Measurements from ENCODE around the gene RANBP10. TPM values are rescaled to one million over a fixed set of nuclear protein-coding genes. Genes with fewer than 3 reads are reported as not detected.
A peak's percentile ranks its signal among the peaks of the same experiment; 100 is the strongest.
"Not testable (repeated sequence)": the region's sequence is repeated elsewhere in the genome, so short reads cannot be mapped to it uniquely, and the experiment has no call there.

The RANBP10 gene
- total RNA-seq, 2 experiments from 2014 or later: 23.1 to 23.2 TPM

GRCh38 chr16:67763066-67763465, 43.3 kb downstream of the RANBP10 start:
- Mint-ChIP-seq H3K4me1 (peaks cover 18% of the 10 kb centered on the region), H3K27ac (peak overlapping the region; percentile 7), H3K36me3 (peaks cover 10% of the 10 kb centered on the region), H3K9me3 (no peaks in the 10 kb centered on the region), H3K4me3 (no peak overlapping the region), H3K27me3 (no peaks in the 10 kb centered on the region)
- DNase-seq (no peak), ATAC-seq (ENCODE audit: low read depth) (peak; percentile 14)
- POLR2A ChIA-PET: interaction anchor here (0.8 kb wide), 1 partner anchor 14 kb away, joined by 6 read pairs; no protein-coding TSS in a partner anchor

DNA sequence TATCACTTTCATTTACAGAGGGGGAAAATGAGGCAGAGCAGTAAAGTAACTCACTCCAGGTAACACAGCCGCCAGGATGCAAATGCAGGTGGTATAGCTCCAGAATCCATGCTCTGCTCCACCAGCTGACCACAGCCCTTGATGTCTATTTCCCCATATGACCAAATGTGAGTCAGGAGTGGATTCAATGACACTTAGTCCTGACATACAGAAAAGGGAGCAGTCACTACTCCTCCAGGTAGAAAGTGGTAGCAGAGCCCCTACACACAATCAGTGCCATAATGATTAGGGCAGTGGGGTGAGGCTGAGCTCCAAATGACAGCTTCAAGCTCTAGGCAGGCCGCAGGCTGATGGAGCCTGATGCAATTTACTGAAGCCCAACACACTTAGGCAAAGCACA, 44.0 kb downstream of the RANBP10 start:
- POLR2A ChIA-PET: interaction anchor here (0.8 kb wide), 1 partner anchor 14 kb away, joined by 6 read pairs; no protein-coding TSS in a partner anchor
- Mint-ChIP-seq H3K9me3 (no peaks in the 10 kb centered on the region), H3K27ac (no peak overlapping the region), H3K36me3 (peaks cover 10% of the 10 kb centered on the region), H3K4me1 (peaks cover 18% of the 10 kb centered on the region), H3K4me3 (no peak overlapping the region), H3K27me3 (no peaks in the 10 kb centered on the region)
- no peak for ATAC-seq (ENCODE audit: low read depth)
- no peak for DNase-seq

DNA sequence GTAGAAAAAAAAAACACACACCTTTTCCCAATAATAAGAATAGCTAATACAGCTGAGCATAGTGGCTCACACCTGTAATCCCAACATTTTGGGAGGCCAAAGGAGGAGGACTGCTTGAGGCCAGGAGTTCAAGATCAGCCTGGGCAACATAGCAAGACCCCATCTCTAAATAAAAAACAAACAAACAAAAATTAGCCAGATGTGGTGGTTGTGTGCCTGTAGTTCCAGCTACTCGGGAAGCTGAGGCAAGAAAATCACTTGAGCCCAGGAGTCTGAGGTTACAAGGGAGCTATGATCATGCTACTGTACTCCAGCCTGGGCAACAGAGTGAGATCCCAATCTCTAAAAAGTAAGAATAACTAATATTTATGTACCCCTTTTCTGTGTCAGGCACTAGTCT, 44.4 kb downstream of the RANBP10 start:
- no peak overlapping the region for H3K4me3 Mint-ChIP-seq
- ATAC-seq (ENCODE audit: low read depth) (no peak), DNase-seq (no peak)
- H3K27ac Mint-ChIP-seq: no peak overlapping the region
- peaks cover 10% of the 10 kb centered on the region for H3K36me3 Mint-ChIP-seq
- no peaks in the 10 kb centered on the region for H3K27me3 Mint-ChIP-seq
- POLR2A ChIA-PET: no interaction called here
- peaks cover 18% of the 10 kb centered on the region for H3K4me1 Mint-ChIP-seq
- H3K9me3 Mint-ChIP-seq: no peaks in the 10 kb centered on the region

DNA sequence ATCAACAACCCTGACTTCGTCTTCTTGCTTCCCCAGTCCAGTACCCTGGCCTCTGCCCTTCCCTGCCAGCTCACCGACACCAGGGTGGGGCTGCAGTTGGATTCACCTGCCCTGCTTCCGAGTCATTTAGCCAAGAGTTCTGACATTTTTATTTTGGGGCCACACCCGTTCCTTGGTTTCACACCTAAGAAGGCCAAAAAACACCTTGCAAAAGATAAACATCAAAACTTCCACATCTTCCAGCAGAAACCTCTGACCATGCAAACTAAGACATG, 45.5 kb downstream of the RANBP10 start:
- peak overlapping the region; percentile 56 for H3K27ac Mint-ChIP-seq
- ATAC-seq (ENCODE audit: low read depth) (no peak), DNase-seq (no peak)
- H3K4me3 Mint-ChIP-seq: no peak overlapping the region
- H3K36me3 Mint-ChIP-seq: peaks cover 6% of the 10 kb centered on the region
- POLR2A ChIA-PET: interaction anchor here (0.6 kb wide), 1 partner anchor 194 kb away, joined by 7 read pairs; no protein-coding TSS in a partner anchor
- H3K4me1 Mint-ChIP-seq: peaks cover 18% of the 10 kb centered on the region
- no peaks in the 10 kb centered on the region for H3K27me3 Mint-ChIP-seq
- H3K9me3 Mint-ChIP-seq: no peaks in the 10 kb centered on the region

GRCh38 chr16:67760206-67760955, 46.0 kb downstream of the RANBP10 start:
- POLR2A ChIA-PET: interaction anchor here (0.6 kb wide), 1 partner anchor 194 kb away, joined by 7 read pairs; no protein-coding TSS in a partner anchor
- ATAC-seq (ENCODE audit: low read depth) (peak; percentile 59), DNase-seq (no peak)

DNA sequence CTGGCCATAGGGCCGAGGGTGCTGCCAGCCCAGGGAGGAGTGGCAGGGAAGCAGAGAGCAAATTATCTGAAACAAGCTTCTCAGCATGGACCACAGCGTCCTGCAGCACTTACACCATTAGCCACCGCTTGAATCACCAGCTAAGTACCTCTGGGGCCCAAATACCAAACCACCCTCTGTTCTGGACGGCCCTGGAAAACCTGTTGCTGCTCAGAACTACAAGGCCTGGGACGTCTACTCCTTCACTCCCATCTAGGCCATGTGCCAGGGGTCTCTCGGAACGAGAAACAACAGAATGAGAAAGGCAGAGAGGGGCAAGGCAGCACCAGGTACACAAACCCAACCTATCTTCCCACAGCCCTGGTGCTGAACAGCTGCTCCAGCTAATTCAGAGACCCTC, 47.4 kb downstream of the RANBP10 start:
- DNase-seq (no peak), ATAC-seq (ENCODE audit: low read depth) (no peak)
- Mint-ChIP-seq H3K27me3 (no peaks in the 10 kb centered on the region), H3K4me1 (peaks cover 18% of the 10 kb centered on the region), H3K4me3 (no peak overlapping the region), H3K36me3 (peaks cover 8% of the 10 kb centered on the region), H3K9me3 (no peaks in the 10 kb centered on the region), H3K27ac (no peak overlapping the region)
- POLR2A ChIA-PET: no interaction called here

More at GRCh38 chr16:67760206-67760955, 46.0 kb downstream of the RANBP10 start:
- H3K27ac Mint-ChIP-seq: peak overlapping the region; percentile 56
- H3K9me3 Mint-ChIP-seq: no peaks in the 10 kb centered on the region
- no peak overlapping the region for H3K4me3 Mint-ChIP-seq
- H3K4me1 Mint-ChIP-seq: peaks cover 18% of the 10 kb centered on the region
- no peaks in the 10 kb centered on the region for H3K27me3 Mint-ChIP-seq
- H3K36me3 Mint-ChIP-seq: peaks cover 6% of the 10 kb centered on the region

DNA sequence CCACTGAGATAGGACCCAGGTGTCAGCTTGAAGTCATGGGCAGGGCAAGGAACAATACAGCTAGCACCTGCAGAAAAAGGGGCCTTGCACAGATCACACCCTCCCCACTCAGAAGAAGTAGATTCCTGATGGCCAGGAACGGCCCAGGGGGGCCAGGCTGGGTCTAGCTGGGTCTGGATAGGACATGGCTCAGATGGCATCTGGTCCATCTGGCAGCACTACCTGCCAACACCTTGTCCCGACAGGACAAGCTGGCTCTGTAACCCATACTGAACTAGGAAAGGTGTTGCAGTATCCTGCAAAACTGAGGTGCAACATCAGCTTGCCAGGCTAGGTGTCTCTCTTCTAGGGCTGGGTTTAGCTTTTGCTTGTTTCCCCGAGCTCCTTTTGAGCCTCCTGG, 48.4 kb downstream of the RANBP10 start:
- no peak for ATAC-seq (ENCODE audit: low read depth)
- Mint-ChIP-seq H3K36me3 (peaks cover 10% of the 10 kb centered on the region), H3K4me1 (peaks cover 17% of the 10 kb centered on the region), H3K9me3 (no peaks in the 10 kb centered on the region), H3K4me3 (no peak overlapping the region), H3K27ac (no peak overlapping the region), H3K27me3 (no peaks in the 10 kb centered on the region)
- no peak for DNase-seq
- POLR2A ChIA-PET: interaction anchor here (0.6 kb wide), 1 partner anchor 48 kb away, joined by 3 read pairs; the partner anchor contains the start of genes RANBP10 and TSNAXIP1

DNA sequence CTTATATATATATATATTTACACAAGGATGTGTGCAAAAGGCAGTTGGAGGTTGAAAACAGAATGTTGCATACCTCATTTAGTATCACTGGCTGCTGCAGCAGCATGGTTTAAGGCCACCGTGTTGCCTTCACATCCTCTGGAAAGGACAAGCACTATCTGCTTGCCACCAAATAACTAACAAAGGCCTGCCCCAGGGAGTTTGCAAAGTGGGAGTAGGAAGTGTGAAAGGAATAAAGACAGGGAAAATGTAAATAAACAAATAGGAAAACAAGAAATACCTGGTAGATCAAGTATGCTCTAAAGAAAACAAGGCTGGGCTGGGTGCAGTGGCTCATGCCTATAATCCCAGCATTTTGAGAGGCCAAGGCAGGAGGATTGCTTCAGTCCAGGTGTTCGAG, 53.7 kb downstream of the RANBP10 start:
- Mint-ChIP-seq H3K36me3 (peaks cover 4% of the 10 kb centered on the region), H3K27ac (no peak overlapping the region), H3K4me1 (no peaks in the 10 kb centered on the region), H3K4me3 (no peak overlapping the region), H3K9me3 (no peaks in the 10 kb centered on the region), H3K27me3 (no peaks in the 10 kb centered on the region)
- ATAC-seq (ENCODE audit: low read depth): no peak
- POLR2A ChIA-PET: no interaction called here
- no peak for DNase-seq

- H3K27ac Mint-ChIP-seq; H3K4me1 Mint-ChIP-seq; POLR2A ChIA-PET; H3K27me3 Mint-ChIP-seq; ATAC-seq (ENCODE audit: low read depth); H3K9me3 Mint-ChIP-seq; DNase-seq; H3K36me3 Mint-ChIP-seq; H3K4me3 Mint-ChIP-seq: not testable (repeated sequence)
These were observed 55.0 kb downstream of the RANBP10 start for GRCh38 chr16:67751331-67751730.

DNA sequence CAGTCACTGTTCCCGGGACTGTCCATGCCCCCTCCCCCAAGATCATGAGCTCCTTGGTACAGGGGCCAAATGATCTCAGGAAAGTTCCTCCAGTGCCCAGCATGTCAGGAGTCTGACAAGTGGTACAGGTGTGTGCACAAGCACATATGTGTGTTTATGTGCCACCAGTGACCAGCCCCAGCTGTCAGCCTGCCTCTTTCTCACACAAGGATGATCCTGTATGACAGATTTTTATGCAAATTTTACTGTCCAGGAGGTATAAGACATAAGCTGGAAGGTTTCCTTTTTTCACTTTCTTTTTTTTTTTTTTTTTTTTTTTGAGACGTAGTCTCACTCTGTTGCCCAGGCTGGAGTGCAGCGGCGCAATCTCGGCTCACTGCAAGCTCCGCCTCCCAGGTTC, 55.9 kb downstream of the RANBP10 start:
- H3K36me3 Mint-ChIP-seq: peaks cover 7% of the 10 kb centered on the region
- POLR2A ChIA-PET: no interaction called here
- H3K27me3 Mint-ChIP-seq: no peaks in the 10 kb centered on the region
- H3K4me1 Mint-ChIP-seq: no peaks in the 10 kb centered on the region
- no peak overlapping the region for H3K4me3 Mint-ChIP-seq
- H3K9me3 Mint-ChIP-seq: no peaks in the 10 kb centered on the region
- DNase-seq: no peak
- ATAC-seq (ENCODE audit: low read depth): no peak
- no peak overlapping the region for H3K27ac Mint-ChIP-seq

DNA sequence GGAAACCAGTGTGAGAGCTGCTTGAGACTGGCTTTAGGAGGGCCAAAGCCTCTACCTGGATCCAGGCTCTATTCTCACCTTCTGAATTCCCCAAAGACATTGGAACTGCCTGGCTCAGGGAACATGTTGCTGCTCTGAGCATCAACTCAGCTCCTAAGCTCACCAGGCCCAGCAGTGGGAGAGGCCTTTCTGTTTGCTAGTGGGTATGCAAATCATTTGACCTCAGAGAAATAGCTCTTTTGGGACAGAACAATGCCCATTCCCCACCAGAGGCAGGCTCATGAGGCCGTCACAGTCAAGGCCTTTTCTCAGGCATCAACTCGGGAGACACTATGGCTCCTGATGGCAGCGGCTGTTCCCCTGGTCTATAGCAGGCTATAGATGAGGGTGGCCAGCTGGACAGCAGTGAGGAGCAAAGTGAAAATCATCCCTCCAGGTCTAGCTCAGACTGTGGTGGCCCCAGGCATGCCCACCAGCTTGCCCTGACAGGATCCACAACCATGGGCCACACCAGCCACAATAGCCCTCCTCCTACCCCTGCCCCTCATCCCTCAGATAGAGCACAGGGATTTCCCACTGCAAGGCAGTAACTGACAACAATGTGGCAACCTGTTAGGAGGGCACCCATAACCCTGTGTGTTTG, 56.8 kb downstream of the RANBP10 start:
- Mint-ChIP-seq H3K36me3 (peaks cover 7% of the 10 kb centered on the region), H3K9me3 (no peaks in the 10 kb centered on the region), H3K4me3 (no peak overlapping the region), H3K4me1 (no peaks in the 10 kb centered on the region), H3K27ac (no peak overlapping the region), H3K27me3 (no peaks in the 10 kb centered on the region)
- ATAC-seq (ENCODE audit: low read depth) (no peak), DNase-seq (no peak)
- POLR2A ChIA-PET: no interaction called here

DNA sequence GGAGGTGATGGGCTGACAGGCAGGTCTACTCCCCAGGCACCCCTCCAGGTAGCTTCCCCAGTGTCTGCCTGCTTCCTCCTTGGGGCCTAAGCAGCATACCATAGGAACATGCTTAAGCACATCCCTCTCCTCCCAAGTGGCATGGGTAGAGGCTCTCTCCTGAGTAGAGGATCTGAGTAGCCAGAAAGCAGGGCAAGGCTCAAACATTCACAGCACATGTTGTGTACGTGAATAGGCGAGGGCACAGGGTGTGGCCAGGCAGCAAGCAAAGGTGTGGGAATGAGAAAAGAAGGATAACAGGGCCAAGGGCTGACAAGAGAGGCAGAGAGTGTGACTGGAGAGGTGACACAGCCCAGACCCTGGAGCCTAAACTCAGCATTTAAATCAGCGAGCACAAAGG, 57.5 kb downstream of the RANBP10 start:
- POLR2A ChIA-PET: no interaction called here
- ATAC-seq (ENCODE audit: low read depth): no peak
- H3K27ac Mint-ChIP-seq: no peak overlapping the region

DNA sequence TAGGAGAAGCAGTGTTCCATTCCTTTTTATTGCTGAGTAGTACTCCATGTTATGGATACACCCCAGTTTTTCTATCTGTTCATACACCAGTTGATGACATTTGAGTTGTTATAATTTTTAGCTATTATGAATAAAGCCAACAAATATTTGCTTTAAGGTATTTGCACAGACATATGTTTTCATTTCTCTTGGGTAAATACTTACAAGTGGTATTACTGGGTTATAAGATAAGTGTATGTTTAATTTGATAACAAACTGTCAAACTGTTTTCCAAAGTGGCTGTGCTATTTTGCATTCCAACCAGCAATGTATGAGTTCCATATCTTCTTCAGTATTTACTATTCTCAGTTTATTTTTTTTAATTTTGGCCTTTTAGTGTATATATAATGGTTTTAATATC, 59.5 kb downstream of the RANBP10 start:
- no peaks in the 10 kb centered on the region for H3K9me3 Mint-ChIP-seq
- H3K27me3 Mint-ChIP-seq: no peaks in the 10 kb centered on the region
- no peak overlapping the region for H3K4me3 Mint-ChIP-seq
- H3K4me1 Mint-ChIP-seq: no peaks in the 10 kb centered on the region
- POLR2A ChIA-PET: no interaction called here
- H3K36me3 Mint-ChIP-seq: peaks cover 10% of the 10 kb centered on the region
- no peak for ATAC-seq (ENCODE audit: low read depth)
- no peak overlapping the region for H3K27ac Mint-ChIP-seq
- no peak for DNase-seq

More for the DNA sequence above, 57.5 kb downstream of the RANBP10 start:
- H3K4me1 Mint-ChIP-seq: no peaks in the 10 kb centered on the region
- H3K4me3 Mint-ChIP-seq: no peak overlapping the region
- no peaks in the 10 kb centered on the region for H3K27me3 Mint-ChIP-seq
- no peaks in the 10 kb centered on the region for H3K9me3 Mint-ChIP-seq
- no peak for DNase-seq
- peaks cover 6% of the 10 kb centered on the region for H3K36me3 Mint-ChIP-seq

DNA sequence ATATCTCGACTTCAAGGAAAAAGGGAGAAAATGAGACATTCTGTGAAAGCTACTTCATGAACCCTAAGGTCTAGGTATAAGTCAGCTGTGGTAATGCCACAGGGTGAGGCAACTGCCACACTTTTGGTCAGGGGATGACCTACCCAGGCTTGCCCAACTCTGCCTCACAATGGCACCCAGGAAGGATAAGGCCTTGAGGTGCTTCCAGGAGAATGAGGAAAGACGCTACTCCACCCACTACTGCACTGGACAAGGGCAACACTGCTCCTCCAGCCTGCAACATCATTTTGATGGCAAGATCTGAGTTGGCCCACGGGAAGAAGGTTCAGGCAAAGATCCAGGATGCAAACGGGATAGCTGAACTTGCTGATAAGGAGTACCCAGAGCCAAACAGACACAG, 65.2 kb downstream of the RANBP10 start:
- peaks cover 15% of the 10 kb centered on the region for H3K36me3 Mint-ChIP-seq
- DNase-seq (no peak), ATAC-seq (ENCODE audit: low read depth) (no peak)
- H3K27me3 Mint-ChIP-seq: no peaks in the 10 kb centered on the region
- no peaks in the 10 kb centered on the region for H3K4me1 Mint-ChIP-seq
- H3K9me3 Mint-ChIP-seq: no peaks in the 10 kb centered on the region
- H3K4me3 Mint-ChIP-seq: no peak overlapping the region
- no peak overlapping the region for H3K27ac Mint-ChIP-seq
- POLR2A ChIA-PET: no interaction called here
